GM18868 (cell line): ENCODE measurements around the gene TMF1.

Experiments used
- ATAC-seq: cut with Tn5 transposase; IDR thresholded peaks from one replicate; pipeline ENCODE4 v1.9.1; 2021; ENCODE audit warnings: mild to moderate bottlenecking, moderate library complexity; ENCODE audit not compliant: unreplicated experiment

Gene TMF1

GRCh38 chr3:69051756-69052471 lies at the start of gene TMF1:
TSS of gene TMF1 (minus strand) at chr3:69052333. CDS start at chr3:69052086, 247 bp downstream.
- ATAC-seq, result peak; percentile 97

- ATAC-seq, result no peak
Observed at GRCh38 chr3:69099576-69099975, 47.4 kb upstream of the TMF1 start.

GRCh38 chr3:69097407-69098086 lies 45.4 kb upstream of the TMF1 start:
- no peak for ATAC-seq

- ATAC-seq, result no peak
Observed at GRCh38 chr3:69096299-69096698, 44.2 kb upstream of the TMF1 start.

- ATAC-seq, result no peak
Observed at GRCh38 chr3:69095636-69096035, 43.5 kb upstream of the TMF1 start.

- ATAC-seq, result peak; percentile 32
Observed at GRCh38 chr3:69094467-69095205, 42.5 kb upstream of the TMF1 start.

GRCh38 chr3:69092030-69092516 lies 39.9 kb upstream of the TMF1 start:
- peak; percentile 80 for ATAC-seq

- ATAC-seq, result peak; percentile 0
Observed at GRCh38 chr3:69091389-69092029, 39.4 kb upstream of the TMF1 start.

- ATAC-seq, result no peak
Observed at GRCh38 chr3:69090021-69090420, 37.9 kb upstream of the TMF1 start.

GRCh38 chr3:69088063-69088462 lies 35.9 kb upstream of the TMF1 start:
- ATAC-seq, result no peak

GRCh38 chr3:69087030-69087791 lies 35.1 kb upstream of the TMF1 start:
- no peak for ATAC-seq

GRCh38 chr3:69085833-69086722 lies 33.9 kb upstream of the TMF1 start:
- ATAC-seq, result no peak

- no peak for ATAC-seq
Observed at GRCh38 chr3:69085168-69085832, 33.2 kb upstream of the TMF1 start.

- ATAC-seq, result peak; percentile 54
Observed at GRCh38 chr3:69084326-69085167, 32.4 kb upstream of the TMF1 start, which contains the start of gene ARL6IP5. TSS of gene ARL6IP5 (plus strand) at chr3:69084937. CDS start at chr3:69085048, 111 bp downstream.

- peak; percentile 63 for ATAC-seq
Observed at GRCh38 chr3:69082805-69083204, 30.7 kb upstream of the TMF1 start.

GRCh38 chr3:69082361-69082760 lies 30.2 kb upstream of the TMF1 start:
- no peak for ATAC-seq

- ATAC-seq, result peak; percentile 11
Observed at GRCh38 chr3:69081583-69082262, 29.6 kb upstream of the TMF1 start.
